Stomach (tissue), 4 donors: ENCODE data around the gene PNPLA2.

Source experiments
- CTCF ChIP-seq, 7 experiments: fragments of 450-650 bp in 4 of 7; fragments of 200-600 bp in 3 of 7; sonication (generic) in 3 of 7; IDR thresholded peaks; one replicate each; pipeline ENCODE4 v1.5.1; 2016 to 2019; ENCODE audit warnings: antibody characterized with exemption in 7 of 7, control low read depth in 2 of 7, mild to moderate bottlenecking in 1 of 7
- POLR2AphosphoS5 ChIP-seq, 3 donors: sonication (generic); formaldehyde crosslinking; IDR thresholded peaks; one replicate each; pipeline ENCODE4 v1.6.1; 2016; ENCODE audit warnings: antibody characterized with exemption in 3 of 3

GRCh38 chr11:813072-813455 is 5.7 kb upstream of the PNPLA2 start:
- TF ChIP-seq CTCF (IDR thresholded peaks at IDR 0.05) (no peak), POLR2AphosphoS5 (IDR thresholded peaks at IDR 0.05) (no peak)
